Measurements from ENCODE around the gene BTBD1.

Gene BTBD1

GRCh38 chr15:82993144-82993543 is 73.9 kb downstream of the BTBD1 start:
- DNase-seq (ENCODE audit: low spot score) = no peak

GRCh38 chr15:82992436-82992998 is 74.5 kb downstream of the BTBD1 start:
- DNase-seq (ENCODE audit: low spot score) = no peak

- DNase-seq (ENCODE audit: low spot score) = no peak
Measured at GRCh38 chr15:82986442-82986780, 80.6 kb downstream of the BTBD1 start.

- peak; percentile 94 for DNase-seq (ENCODE audit: low spot score)
Measured at GRCh38 chr15:82985688-82986441, 81.2 kb downstream of the BTBD1 start, which contains the start of gene RAMAC. Gene RAMAC (plus strand): TSS chr15:82986210. CDS start chr15:82989019, 2,809 bp downstream.

GRCh38 chr15:82980981-82981380 is 86.1 kb downstream of the BTBD1 start:
- no peak for DNase-seq (ENCODE audit: low spot score)

- DNase-seq (ENCODE audit: low spot score) = no peak
Measured at GRCh38 chr15:82979726-82980125, 87.3 kb downstream of the BTBD1 start.

GRCh38 chr15:82978438-82978837 is 88.6 kb downstream of the BTBD1 start:
- no peak for DNase-seq (ENCODE audit: low spot score)

GRCh38 chr15:82977076-82977475 is 90.0 kb downstream of the BTBD1 start:
- DNase-seq (ENCODE audit: low spot score) = no peak

- DNase-seq (ENCODE audit: low spot score) = no peak
Measured at GRCh38 chr15:82972990-82973389, 94.1 kb downstream of the BTBD1 start.

- DNase-seq (ENCODE audit: low spot score) = no peak
Measured at GRCh38 chr15:82971218-82971984, 95.7 kb downstream of the BTBD1 start.

- no peak for DNase-seq (ENCODE audit: low spot score)
Measured at GRCh38 chr15:82970696-82971095, 96.4 kb downstream of the BTBD1 start.

- no peak for DNase-seq (ENCODE audit: low spot score)
Measured at GRCh38 chr15:82970078-82970686, 96.9 kb downstream of the BTBD1 start.

GRCh38 chr15:82969353-82969752 is 97.7 kb downstream of the BTBD1 start:
- DNase-seq (ENCODE audit: low spot score) = no peak

GRCh38 chr15:82968066-82968465 is 99.0 kb downstream of the BTBD1 start:
- no peak for DNase-seq (ENCODE audit: low spot score)

GRCh38 chr15:82966671-82967071 is 100.4 kb downstream of the BTBD1 start:
- DNase-seq (ENCODE audit: low spot score) = no peak
